NCI-H187 treated with DMSO at 0.1 percent for 48 hours (cell line): ENCODE measurements around the gene RPP38.

Source experiments
- DNase-seq: peaks from one replicate; lab custom pipeline; 2025; lab: John Stamatoyannopoulos, UW

Gene RPP38

DNA sequence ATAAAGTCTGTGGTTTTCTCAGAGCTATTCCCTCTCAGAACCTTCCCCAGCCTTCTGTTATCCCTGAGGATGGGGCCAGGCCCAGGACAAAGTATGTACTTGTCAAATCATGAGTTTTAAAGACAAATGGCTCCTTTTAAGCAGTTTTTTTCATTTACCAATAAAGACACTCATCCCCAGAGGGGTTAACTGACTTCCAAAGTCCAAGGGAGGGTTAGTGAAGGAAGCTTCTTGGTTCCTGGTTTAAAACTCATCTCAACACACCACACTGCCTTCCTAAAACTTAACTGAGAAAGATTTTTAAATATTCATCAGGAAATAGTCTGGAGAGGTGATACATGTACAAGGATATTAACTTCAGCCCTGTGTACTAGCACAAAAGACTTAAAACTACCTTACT is 55.4 kb downstream of the RPP38 start:
- no peak for DNase-seq
